Gastroesophageal sphincter (tissue), 4 donors: ENCODE measurements around the gene PHF21B. TPM values are rescaled to one million over a fixed set of nuclear protein-coding genes. Genes with fewer than 3 reads are reported as not detected.

Experiments used
- ATAC-seq: fragments of 150-250 bp; one replicate; pipeline ENCODE4 v1.9.1; 2016; ENCODE audit warnings: mild to moderate bottlenecking, moderate library complexity
- H3K27ac ChIP-seq, 4 donors: fragments of 200-600 bp; sonication (generic) in 3 of 4; 1 replicate in 3 of 4; 2 replicates in 1 of 4; pipeline ENCODE4 v1.5.1; 2016 to 2019
- H3K27me3 ChIP-seq: fragments of 200-600 bp; sonication (generic); one replicate; pipeline ENCODE4 v1.5.1; 2019
- H3K36me3 ChIP-seq, 2 donors: fragments of 200-600 bp; sonication (generic); one replicate each; pipeline ENCODE4 v1.5.1; 2019; ENCODE audit warnings: control low read depth in 1 of 2
- H3K4me1 ChIP-seq, 3 donors: fragments of 200-600 bp; sonication (generic); 1 replicate in 2 of 3; 2 replicates in 1 of 3; pipeline ENCODE4 v1.5.1; 2016 to 2019; ENCODE audit warnings: control low read depth in 2 of 3
- H3K4me3 ChIP-seq, 2 donors: fragments of 200-600 bp; sonication (generic); one replicate each; pipeline ENCODE4 v1.5.1; 2019; ENCODE audit warnings: mild to moderate bottlenecking in 1 of 2, moderate library complexity in 1 of 2
- H3K9me3 ChIP-seq, 3 donors: fragments of 200-600 bp; sonication (generic); one replicate each; pipeline ENCODE4 v1.5.1; 2017 to 2019; ENCODE audit warnings: control low read depth in 2 of 3
- CTCF ChIP-seq, 4 experiments: fragments of 200-600 bp in 2 of 4; fragments of 450-650 bp in 2 of 4; sonication (generic) in 1 of 4; IDR thresholded peaks; one replicate each; pipeline ENCODE4 v1.5.1; 2017 to 2019; ENCODE audit warnings: antibody characterized with exemption in 4 of 4, mild to moderate bottlenecking in 2 of 4, moderate library complexity in 2 of 4
- EP300 ChIP-seq: sonication (generic); formaldehyde crosslinking; IDR thresholded peaks from one replicate; pipeline ENCODE4 v1.6.1; 2017; ENCODE audit warnings: antibody characterized with exemption, mild to moderate bottlenecking
- POLR2A ChIP-seq, 2 donors: fragments of 450-650 bp; IDR thresholded peaks; one replicate each; pipeline ENCODE4 v1.6.1; 2017; ENCODE audit warnings: antibody characterized with exemption in 2 of 2, mild to moderate bottlenecking in 2 of 2, moderate library complexity in 1 of 2
- POLR2AphosphoS5 ChIP-seq: sonication (generic); formaldehyde crosslinking; IDR thresholded peaks from one replicate; pipeline ENCODE4 v1.6.1; 2017; ENCODE audit warnings: antibody characterized with exemption
- WGBS, 2 donors: methylation state at CpG; one replicate each; pipeline ENCODE4 v1.1.5; 2018; ENCODE audit warnings: low coverage in 1 of 2; 5-methylcytosine and 5-hydroxymethylcytosine counted together
- total RNA-seq, 4 donors: library from RNA; depleted of rRNA; stranded (reverse); fragments of >200 nt; gene quantifications; one replicate each; pipeline ENCODE4 v1.1.0, GENCODE V29; 2016

PHF21B gene
- total RNA-seq, 4 donors from 2014 or later: 0.31 to 5.1 (median 1.4) TPM

GRCh38 chr22:45008751-45009605 is 827 bp downstream of the PHF21B start:
- peak overlapping the region in 3 of 4 donors; percentile 38 to 87 (median 77) for H3K27ac ChIP-seq
- H3K9me3 ChIP-seq: no peaks in the 10 kb centered on the region
- WGBS, 2 donors: no CpG with 5 or more reads among the region's 90 CpGs
- peaks cover 0 to 51% (median 24%) of the 10 kb centered on the region in 3 donors for H3K4me1 ChIP-seq
- no peaks in the 10 kb centered on the region for H3K36me3 ChIP-seq
- ATAC-seq: no peak
- peaks cover 96% of the 10 kb centered on the region for H3K27me3 ChIP-seq
- peak overlapping the region; percentile 10 to 70 for H3K4me3 ChIP-seq
- TF ChIP-seq EP300 (no peak), POLR2A (IDR thresholded peaks at IDR 0.05) (no peak), POLR2AphosphoS5 (no peak), CTCF (IDR thresholded peaks at IDR 0.05) (no peak)

DNA sequence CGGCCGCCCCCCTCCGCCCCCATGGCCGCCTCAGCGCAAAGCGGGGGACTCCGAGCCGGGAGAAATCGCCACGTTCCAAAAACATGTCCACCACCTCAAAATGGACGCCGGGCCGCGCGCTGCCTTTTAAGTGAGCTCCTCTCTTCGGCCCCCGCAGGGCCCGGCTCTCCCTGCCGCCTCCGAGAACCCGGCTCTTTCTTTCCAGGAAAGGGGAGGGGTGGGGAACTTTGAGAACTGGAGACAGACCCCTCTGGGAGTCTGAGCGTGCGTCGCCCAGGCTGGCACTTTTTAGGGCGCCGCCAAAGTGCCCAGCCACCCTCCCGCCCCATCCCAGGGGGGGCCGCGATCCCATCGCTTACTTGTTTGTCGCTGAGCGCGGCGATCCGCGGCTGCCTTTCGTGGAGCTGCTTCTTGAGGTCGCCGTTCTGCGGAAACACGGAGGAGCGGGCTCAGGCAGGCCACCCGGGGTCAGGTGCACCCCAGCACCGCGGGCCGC is 1.6 kb downstream of the PHF21B start:
- peaks cover 94% of the 10 kb centered on the region for H3K27me3 ChIP-seq
- no peaks in the 10 kb centered on the region for H3K9me3 ChIP-seq
- 0% methylated on average over 1 of the region's 46 CpGs; no CpG with 5 or more reads in 1 of the 2 donors for WGBS, 2 donors
- H3K27ac ChIP-seq: peak overlapping the region in 3 of 4 donors; percentile 77 to 87 (median 84)
- ATAC-seq: no peak
- H3K36me3 ChIP-seq: no peaks in the 10 kb centered on the region
- H3K4me3 ChIP-seq: peak overlapping the region; percentile 27 to 70
- TF ChIP-seq EP300 (no peak), POLR2AphosphoS5 (no peak), POLR2A (IDR thresholded peaks at IDR 0.05) (no peak), CTCF (IDR thresholded peaks at IDR 0.05) (no peak)
- H3K4me1 ChIP-seq: peaks cover 0 to 51% (median 24%) of the 10 kb centered on the region in 3 donors

DNA sequence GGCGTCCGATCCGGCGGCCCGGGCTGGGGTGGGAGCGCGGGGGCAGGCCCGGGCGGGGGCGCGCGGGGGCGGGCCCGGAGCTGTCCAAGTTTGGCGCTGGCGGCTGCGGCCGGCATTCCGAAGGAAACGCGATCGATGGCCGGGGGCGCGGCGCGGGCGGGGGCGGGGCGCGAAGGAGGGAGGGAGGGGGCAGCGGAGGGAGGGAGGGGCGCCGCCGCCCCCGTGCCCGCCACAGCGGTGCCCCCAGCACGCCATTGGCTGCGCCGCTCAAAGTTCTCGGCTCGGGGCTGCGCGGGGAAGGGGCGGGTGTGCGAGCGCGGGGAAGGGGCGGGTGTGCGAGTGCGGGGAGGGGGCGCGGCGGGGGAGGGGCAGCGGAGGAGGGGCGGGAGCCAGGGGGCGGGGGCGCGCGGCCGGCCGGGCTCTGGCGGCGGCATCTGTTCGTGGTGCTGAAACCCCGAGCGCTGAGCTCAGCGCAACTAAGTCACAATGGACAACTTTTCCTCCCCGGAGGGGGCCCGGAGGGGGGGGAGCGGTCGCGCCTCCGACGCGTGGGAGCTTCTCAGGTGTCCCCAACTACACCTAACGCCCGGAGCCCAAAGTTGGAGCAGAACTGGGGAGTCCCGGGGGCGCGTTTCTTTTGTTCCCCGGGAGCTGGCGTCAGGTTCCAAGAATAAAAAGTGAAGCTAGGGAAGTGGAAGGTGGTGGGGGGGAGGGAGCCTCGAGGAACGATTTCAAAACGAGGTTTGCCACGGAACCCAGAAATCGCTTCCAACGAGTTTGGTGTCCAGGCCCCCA is 2.2 kb downstream of the PHF21B start:
- peaks cover 94% of the 10 kb centered on the region for H3K27me3 ChIP-seq
- ATAC-seq: peak; percentile 46

GRCh38 chr22:45006964-45007390 is 2.8 kb downstream of the PHF21B start:
- Histone ChIP-seq H3K36me3 (no peaks in the 10 kb centered on the region), H3K27me3 (peaks cover 87% of the 10 kb centered on the region), H3K27ac (peak overlapping the region in 3 of 4 donors; percentile 77 to 87 (median 84)), H3K9me3 (no peaks in the 10 kb centered on the region), H3K4me1 (peaks cover 0 to 51% (median 24%) of the 10 kb centered on the region in 3 donors), H3K4me3 (peak overlapping the region; percentile 27 to 70)
- TF ChIP-seq POLR2AphosphoS5: no peak
- no peak for TF ChIP-seq POLR2A (IDR thresholded peaks at IDR 0.05)
- TF ChIP-seq CTCF (IDR thresholded peaks at IDR 0.05): no peak
- TF ChIP-seq EP300: no peak
- 0% methylated on average over 1 of the region's 44 CpGs; no CpG with 5 or more reads in 1 of the 2 donors for WGBS, 2 donors
- ATAC-seq: peak; percentile 69

More for the DNA sequence above, 2.2 kb downstream of the PHF21B start:
- no peak for TF ChIP-seq EP300
- H3K9me3 ChIP-seq: no peaks in the 10 kb centered on the region
- peak overlapping the region in 3 of 4 donors; percentile 77 to 87 (median 84) for H3K27ac ChIP-seq
- peaks cover 0 to 51% (median 24%) of the 10 kb centered on the region in 3 donors for H3K4me1 ChIP-seq
- no peaks in the 10 kb centered on the region for H3K36me3 ChIP-seq
- H3K4me3 ChIP-seq: peak overlapping the region; percentile 27 to 70
- WGBS, 2 donors: no CpG with 5 or more reads among the region's 90 CpGs
